ENCODE results near the gene DHH. TPM values are rescaled to one million over a fixed set of nuclear protein-coding genes. Genes with fewer than 3 reads are reported as not detected.
A peak's percentile ranks its signal among the peaks of the same experiment; 100 is the strongest.

The DHH gene
- total and polyA plus RNA-seq, 2 experiments from 2014 or later = not detected

DNA sequence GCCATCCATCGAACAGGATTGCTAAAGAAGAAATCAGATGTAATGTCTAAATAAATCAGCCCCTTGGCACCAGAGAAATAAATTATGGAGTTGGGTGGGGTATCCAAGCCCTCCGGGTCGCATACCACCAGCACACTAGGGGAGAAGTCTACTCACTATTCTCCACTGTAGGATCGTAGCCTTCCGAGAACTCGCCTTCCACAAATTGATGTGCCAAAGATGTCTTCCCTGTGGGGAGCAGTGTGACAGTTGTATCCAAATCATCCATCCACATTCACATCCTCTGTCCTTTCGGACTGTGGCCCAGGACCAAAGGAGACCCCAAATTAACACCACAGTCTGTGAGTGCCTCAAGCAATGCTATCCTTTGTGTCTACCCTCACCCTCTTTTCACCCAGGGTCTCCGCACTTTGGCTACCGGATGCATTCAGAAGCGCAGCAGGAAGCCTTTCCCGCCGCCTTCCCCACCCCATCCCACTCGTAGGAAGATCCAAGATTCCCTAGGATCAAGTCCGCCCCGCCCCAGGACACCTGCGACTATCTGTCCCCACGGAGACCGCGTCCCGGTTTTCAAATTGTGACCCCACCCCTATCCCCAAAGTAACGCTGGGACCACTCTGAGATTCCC, 25.6 kb downstream of the DHH start:
- no peaks in the 10 kb centered on the region; the same call in 2 of the 3 replicates for H3K9me3 Mint-ChIP-seq
- Histone ChIP-seq H3K79me2 (replicated peaks; ENCODE audit: insufficient read depth) (no peaks in the 10 kb centered on the region), H3K4me3 (peak overlapping the region; percentile 94), H3K4me1 (ENCODE audit: insufficient read depth) (peaks cover 10% of the 10 kb centered on the region; the same call in 1 of the 2 replicates), H2AFZ (peak overlapping the region; percentile 90), H3K27ac (ENCODE audit: low read depth) (no peak overlapping the region), H4K20me1 (replicated peaks; ENCODE audit: insufficient read depth) (no peaks in the 10 kb centered on the region), H3F3A (replicated peaks; ENCODE audit: low read depth) (peaks cover 5% of the 10 kb centered on the region; the same call in 1 of the 2 replicates), H3K4me2 (peak overlapping the region; percentile 89), H3K36me3 (ENCODE audit: insufficient read depth) (no peaks in the 10 kb centered on the region), H3K9me2 (ENCODE audit: insufficient read depth) (no peaks in the 10 kb centered on the region), H3K27me3 (ENCODE audit: insufficient read depth) (peaks cover 7% of the 10 kb centered on the region)
- DNase-seq (ENCODE audit: low spot score) (no peak), ATAC-seq (no peak; the same call in 2 of the 3 replicates)
- peaks cover 12% of the 10 kb centered on the region for H3K4me1 Mint-ChIP-seq
- peaks cover 14% of the 10 kb centered on the region for H3K27me3 Mint-ChIP-seq (ENCODE audit: insufficient read depth, low read depth, poor library complexity)
- 0 out of 3 replicates have a peak, but pooled peaks cover 4% of the 10 kb centered on the region for H3K36me3 Mint-ChIP-seq (ENCODE audit: low read depth)
- 0 out of 2 replicates have a peak overlapping the region, but pooled peaks have one; percentile 4 for H3K27ac Mint-ChIP-seq
- H3K4me3 Mint-ChIP-seq = peak overlapping the region; percentile 87
- TF ChIP-seq, protein P1, sequence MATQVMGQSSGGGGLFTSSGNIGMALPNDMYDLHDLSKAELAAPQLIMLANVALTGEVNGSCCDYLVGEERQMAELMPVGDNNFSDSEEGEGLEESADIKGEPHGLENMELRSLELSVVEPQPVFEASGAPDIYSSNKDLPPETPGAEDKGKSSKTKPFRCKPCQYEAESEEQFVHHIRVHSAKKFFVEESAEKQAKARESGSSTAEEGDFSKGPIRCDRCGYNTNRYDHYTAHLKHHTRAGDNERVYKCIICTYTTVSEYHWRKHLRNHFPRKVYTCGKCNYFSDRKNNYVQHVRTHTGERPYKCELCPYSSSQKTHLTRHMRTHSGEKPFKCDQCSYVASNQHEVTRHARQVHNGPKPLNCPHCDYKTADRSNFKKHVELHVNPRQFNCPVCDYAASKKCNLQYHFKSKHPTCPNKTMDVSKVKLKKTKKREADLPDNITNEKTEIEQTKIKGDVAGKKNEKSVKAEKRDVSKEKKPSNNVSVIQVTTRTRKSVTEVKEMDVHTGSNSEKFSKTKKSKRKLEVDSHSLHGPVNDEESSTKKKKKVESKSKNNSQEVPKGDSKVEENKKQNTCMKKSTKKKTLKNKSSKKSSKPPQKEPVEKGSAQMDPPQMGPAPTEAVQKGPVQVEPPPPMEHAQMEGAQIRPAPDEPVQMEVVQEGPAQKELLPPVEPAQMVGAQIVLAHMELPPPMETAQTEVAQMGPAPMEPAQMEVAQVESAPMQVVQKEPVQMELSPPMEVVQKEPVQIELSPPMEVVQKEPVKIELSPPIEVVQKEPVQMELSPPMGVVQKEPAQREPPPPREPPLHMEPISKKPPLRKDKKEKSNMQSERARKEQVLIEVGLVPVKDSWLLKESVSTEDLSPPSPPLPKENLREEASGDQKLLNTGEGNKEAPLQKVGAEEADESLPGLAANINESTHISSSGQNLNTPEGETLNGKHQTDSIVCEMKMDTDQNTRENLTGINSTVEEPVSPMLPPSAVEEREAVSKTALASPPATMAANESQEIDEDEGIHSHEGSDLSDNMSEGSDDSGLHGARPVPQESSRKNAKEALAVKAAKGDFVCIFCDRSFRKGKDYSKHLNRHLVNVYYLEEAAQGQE (IDR thresholded peaks at IDR 0.05; ENCODE audit: unreplicated experiment) = no peak
- TF ChIP-seq, protein P2, sequence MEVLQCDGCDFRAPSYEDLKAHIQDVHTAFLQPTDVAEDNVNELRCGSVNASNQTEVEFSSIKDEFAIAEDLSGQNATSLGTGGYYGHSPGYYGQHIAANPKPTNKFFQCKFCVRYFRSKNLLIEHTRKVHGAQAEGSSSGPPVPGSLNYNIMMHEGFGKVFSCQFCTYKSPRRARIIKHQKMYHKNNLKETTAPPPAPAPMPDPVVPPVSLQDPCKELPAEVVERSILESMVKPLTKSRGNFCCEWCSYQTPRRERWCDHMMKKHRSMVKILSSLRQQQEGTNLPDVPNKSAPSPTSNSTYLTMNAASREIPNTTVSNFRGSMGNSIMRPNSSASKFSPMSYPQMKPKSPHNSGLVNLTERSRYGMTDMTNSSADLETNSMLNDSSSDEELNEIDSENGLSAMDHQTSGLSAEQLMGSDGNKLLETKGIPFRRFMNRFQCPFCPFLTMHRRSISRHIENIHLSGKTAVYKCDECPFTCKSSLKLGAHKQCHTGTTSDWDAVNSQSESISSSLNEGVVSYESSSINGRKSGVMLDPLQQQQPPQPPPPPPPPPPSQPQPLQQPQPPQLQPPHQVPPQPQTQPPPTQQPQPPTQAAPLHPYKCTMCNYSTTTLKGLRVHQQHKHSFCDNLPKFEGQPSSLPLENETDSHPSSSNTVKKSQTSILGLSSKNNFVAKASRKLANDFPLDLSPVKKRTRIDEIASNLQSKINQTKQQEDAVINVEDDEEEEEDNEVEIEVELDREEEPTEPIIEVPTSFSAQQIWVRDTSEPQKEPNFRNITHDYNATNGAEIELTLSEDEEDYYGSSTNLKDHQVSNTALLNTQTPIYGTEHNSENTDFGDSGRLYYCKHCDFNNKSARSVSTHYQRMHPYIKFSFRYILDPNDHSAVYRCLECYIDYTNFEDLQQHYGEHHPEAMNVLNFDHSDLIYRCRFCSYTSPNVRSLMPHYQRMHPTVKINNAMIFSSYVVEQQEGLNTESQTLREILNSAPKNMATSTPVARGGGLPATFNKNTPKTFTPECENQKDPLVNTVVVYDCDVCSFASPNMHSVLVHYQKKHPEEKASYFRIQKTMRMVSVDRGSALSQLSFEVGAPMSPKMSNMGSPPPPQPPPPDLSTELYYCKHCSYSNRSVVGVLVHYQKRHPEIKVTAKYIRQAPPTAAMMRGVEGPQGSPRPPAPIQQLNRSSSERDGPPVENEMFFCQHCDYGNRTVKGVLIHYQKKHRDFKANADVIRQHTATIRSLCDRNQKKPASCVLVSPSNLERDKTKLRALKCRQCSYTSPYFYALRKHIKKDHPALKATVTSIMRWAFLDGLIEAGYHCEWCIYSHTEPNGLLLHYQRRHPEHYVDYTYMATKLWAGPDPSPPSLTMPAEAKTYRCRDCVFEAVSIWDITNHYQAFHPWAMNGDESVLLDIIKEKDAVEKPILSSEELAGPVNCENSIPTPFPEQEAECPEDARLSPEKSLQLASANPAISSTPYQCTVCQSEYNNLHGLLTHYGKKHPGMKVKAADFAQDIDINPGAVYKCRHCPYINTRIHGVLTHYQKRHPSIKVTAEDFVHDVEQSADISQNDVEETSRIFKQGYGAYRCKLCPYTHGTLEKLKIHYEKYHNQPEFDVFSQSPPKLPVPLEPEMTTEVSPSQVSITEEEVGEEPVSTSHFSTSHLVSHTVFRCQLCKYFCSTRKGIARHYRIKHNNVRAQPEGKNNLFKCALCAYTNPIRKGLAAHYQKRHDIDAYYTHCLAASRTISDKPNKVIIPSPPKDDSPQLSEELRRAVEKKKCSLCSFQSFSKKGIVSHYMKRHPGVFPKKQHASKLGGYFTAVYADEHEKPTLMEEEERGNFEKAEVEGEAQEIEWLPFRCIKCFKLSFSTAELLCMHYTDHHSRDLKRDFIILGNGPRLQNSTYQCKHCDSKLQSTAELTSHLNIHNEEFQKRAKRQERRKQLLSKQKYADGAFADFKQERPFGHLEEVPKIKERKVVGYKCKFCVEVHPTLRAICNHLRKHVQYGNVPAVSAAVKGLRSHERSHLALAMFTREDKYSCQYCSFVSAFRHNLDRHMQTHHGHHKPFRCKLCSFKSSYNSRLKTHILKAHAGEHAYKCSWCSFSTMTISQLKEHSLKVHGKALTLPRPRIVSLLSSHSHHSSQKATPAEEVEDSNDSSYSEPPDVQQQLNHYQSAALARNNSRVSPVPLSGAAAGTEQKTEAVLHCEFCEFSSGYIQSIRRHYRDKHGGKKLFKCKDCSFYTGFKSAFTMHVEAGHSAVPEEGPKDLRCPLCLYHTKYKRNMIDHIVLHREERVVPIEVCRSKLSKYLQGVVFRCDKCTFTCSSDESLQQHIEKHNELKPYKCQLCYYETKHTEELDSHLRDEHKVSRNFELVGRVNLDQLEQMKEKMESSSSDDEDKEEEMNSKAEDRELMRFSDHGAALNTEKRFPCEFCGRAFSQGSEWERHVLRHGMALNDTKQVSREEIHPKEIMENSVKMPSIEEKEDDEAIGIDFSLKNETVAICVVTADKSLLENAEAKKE (CRISPR knock-in tag; IDR thresholded peaks at IDR 0.05) = no peak
- TF ChIP-seq STAT1 (IDR thresholded peaks at IDR 0.05; ENCODE audit: unreplicated experiment) = no peak
- TF ChIP-seq POLR2AphosphoS5 (IDR thresholded peaks at IDR 0.05; ENCODE audit: low read depth) = no peak
- TF ChIP-seq CREB1 (CRISPR knock-in tag; IDR thresholded peaks at IDR 0.05; ENCODE audit: low read depth) = no peak
- TF ChIP-seq EZH2 (IDR thresholded peaks at IDR 0.05; ENCODE audit: low read depth, unreplicated experiment) = no peak
- no peak for TF ChIP-seq ZNF114 (CRISPR knock-in tag; IDR thresholded peaks at IDR 0.05)
- TF ChIP-seq ZNF331 (CRISPR knock-in tag; IDR thresholded peaks at IDR 0.05; ENCODE audit: low read depth) = no peak
- TF ChIP-seq NANOG (IDR thresholded peaks at IDR 0.05; ENCODE audit: borderline replicate concordance) = no peak
- TF ChIP-seq JUNB (IDR thresholded peaks at IDR 0.05; ENCODE audit: unreplicated experiment) = no peak
- TF ChIP-seq, protein P3, sequence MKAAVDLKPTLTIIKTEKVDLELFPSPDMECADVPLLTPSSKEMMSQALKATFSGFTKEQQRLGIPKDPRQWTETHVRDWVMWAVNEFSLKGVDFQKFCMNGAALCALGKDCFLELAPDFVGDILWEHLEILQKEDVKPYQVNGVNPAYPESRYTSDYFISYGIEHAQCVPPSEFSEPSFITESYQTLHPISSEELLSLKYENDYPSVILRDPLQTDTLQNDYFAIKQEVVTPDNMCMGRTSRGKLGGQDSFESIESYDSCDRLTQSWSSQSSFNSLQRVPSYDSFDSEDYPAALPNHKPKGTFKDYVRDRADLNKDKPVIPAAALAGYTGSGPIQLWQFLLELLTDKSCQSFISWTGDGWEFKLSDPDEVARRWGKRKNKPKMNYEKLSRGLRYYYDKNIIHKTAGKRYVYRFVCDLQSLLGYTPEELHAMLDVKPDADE (IDR thresholded peaks at IDR 0.05) = no peak
- no peak for TF ChIP-seq EZH2phosphoT487 (IDR thresholded peaks at IDR 0.05; ENCODE audit: unreplicated experiment)
- TF ChIP-seq, protein P4, sequence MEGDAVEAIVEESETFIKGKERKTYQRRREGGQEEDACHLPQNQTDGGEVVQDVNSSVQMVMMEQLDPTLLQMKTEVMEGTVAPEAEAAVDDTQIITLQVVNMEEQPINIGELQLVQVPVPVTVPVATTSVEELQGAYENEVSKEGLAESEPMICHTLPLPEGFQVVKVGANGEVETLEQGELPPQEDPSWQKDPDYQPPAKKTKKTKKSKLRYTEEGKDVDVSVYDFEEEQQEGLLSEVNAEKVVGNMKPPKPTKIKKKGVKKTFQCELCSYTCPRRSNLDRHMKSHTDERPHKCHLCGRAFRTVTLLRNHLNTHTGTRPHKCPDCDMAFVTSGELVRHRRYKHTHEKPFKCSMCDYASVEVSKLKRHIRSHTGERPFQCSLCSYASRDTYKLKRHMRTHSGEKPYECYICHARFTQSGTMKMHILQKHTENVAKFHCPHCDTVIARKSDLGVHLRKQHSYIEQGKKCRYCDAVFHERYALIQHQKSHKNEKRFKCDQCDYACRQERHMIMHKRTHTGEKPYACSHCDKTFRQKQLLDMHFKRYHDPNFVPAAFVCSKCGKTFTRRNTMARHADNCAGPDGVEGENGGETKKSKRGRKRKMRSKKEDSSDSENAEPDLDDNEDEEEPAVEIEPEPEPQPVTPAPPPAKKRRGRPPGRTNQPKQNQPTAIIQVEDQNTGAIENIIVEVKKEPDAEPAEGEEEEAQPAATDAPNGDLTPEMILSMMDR (conservative IDR thresholded peaks at IDR 0.05; ENCODE audit: low read depth in 2 of 2) = no peak
